Activated CD4-positive, alpha-beta memory T cell treated with anti-CD3 and anti-CD28 coated beads, Interleukin-2, amount 10 ng/mL, durations not matched to agents 7 days and 5 days (primary cell): ENCODE data around the gene NADSYN1. TPM values are rescaled to one million over a fixed set of nuclear protein-coding genes. Genes with fewer than 3 reads are reported as not detected.

ENCODE experiments used
- CTCF ChIA-PET: fragments of 350-600 bp; sonication (Branson Sonifier 250); formaldehyde crosslinking; loops from one replicate; lab custom pipeline; 2021; ENCODE audit warnings: antibody characterized with exemption, inconsistent platforms; lab: Charles Lee
- POLR2A ChIA-PET: fragments of 350-600 bp; sonication (Branson Sonifier 250); formaldehyde crosslinking; loops from one replicate; lab custom pipeline; 2021; ENCODE audit warnings: antibody characterized with exemption; lab: Charles Lee
- DNase-seq: peaks from one replicate; pipeline ENCODE4 v3.0.0-alpha.2; 2020
- H3K27ac Mint-ChIP-seq: one replicate; pipeline ENCODE4 v1.8.0; 2021; ENCODE audit warnings: mild to moderate bottlenecking, mixed read lengths
- H3K27me3 Mint-ChIP-seq: one replicate; pipeline ENCODE4 v1.8.0; 2021; ENCODE audit warnings: mixed read lengths
- H3K36me3 Mint-ChIP-seq: one replicate; pipeline ENCODE4 v1.8.0; 2021; ENCODE audit warnings: low read depth, mixed read lengths
- H3K4me1 Mint-ChIP-seq: one replicate; pipeline ENCODE4 v1.8.0; 2021; ENCODE audit warnings: mixed read lengths
- H3K4me3 Mint-ChIP-seq: one replicate; pipeline ENCODE4 v1.8.0; 2021; ENCODE audit warnings: mild to moderate bottlenecking, mixed read lengths
- H3K9me3 Mint-ChIP-seq: one replicate; pipeline ENCODE4 v1.8.0; 2021; ENCODE audit warnings: mixed read lengths
- total RNA-seq, 2 experiments: library from RNA; stranded (reverse); gene quantifications; one replicate each; pipeline ENCODE4 v1.2.3, GENCODE V29; 2021

The NADSYN1 gene
- total RNA-seq, 2 experiments from 2014 or later: 141 to 142 TPM

GRCh38 chr11:71448257-71449171 lies 4.5 kb upstream of the NADSYN1 start, which contains the start of gene DHCR7:
Gene DHCR7 (minus strand): TSS chr11:71448393. CDS start chr11:71444952, 3,441 bp downstream.
- Mint-ChIP-seq H3K4me1 (peaks cover 54% of the 10 kb centered on the region), H3K4me3 (peak within 1 kb of the TSS; percentile 85), H3K9me3 (peaks cover 2% of the 10 kb centered on the region), H3K27me3 (no peaks in the 10 kb centered on the region), H3K27ac (peak within 1 kb of the TSS; percentile 74), H3K36me3 (peaks cover 39% of the 10 kb centered on the region)
- POLR2A ChIA-PET: no interaction called here
- CTCF ChIA-PET: no interaction called here
- DNase-seq: peak; percentile 95

GRCh38 chr11:71449596-71449995 lies 3.4 kb upstream of the NADSYN1 start:
- no peak for DNase-seq
- Mint-ChIP-seq H3K27me3 (no peaks in the 10 kb centered on the region), H3K36me3 (peaks cover 33% of the 10 kb centered on the region), H3K9me3 (peaks cover 2% of the 10 kb centered on the region), H3K27ac (peak overlapping the region; percentile 74), H3K4me1 (peaks cover 65% of the 10 kb centered on the region), H3K4me3 (peak overlapping the region; percentile 85)
- POLR2A ChIA-PET: no interaction called here
- CTCF ChIA-PET: no interaction called here

GRCh38 chr11:71450507-71450906 lies 2.5 kb upstream of the NADSYN1 start:
- Mint-ChIP-seq H3K36me3 (peaks cover 34% of the 10 kb centered on the region), H3K4me1 (peaks cover 72% of the 10 kb centered on the region), H3K9me3 (peaks cover 2% of the 10 kb centered on the region), H3K27me3 (no peaks in the 10 kb centered on the region), H3K4me3 (peak overlapping the region; percentile 5), H3K27ac (no peak overlapping the region)
- no peak for DNase-seq
- POLR2A ChIA-PET: no interaction called here
- CTCF ChIA-PET: no interaction called here

GRCh38 chr11:71450939-71451338 lies 2.1 kb upstream of the NADSYN1 start:
- peaks cover 75% of the 10 kb centered on the region for H3K4me1 Mint-ChIP-seq
- ChIA-PET POLR2A (no interaction called here), CTCF (no interaction called here)
- H3K27me3 Mint-ChIP-seq: no peaks in the 10 kb centered on the region
- H3K27ac Mint-ChIP-seq: peak overlapping the region; percentile 93
- H3K4me3 Mint-ChIP-seq: peak overlapping the region; percentile 5
- peaks cover under 1% of the 10 kb centered on the region for H3K9me3 Mint-ChIP-seq
- DNase-seq: no peak
- peaks cover 34% of the 10 kb centered on the region for H3K36me3 Mint-ChIP-seq

GRCh38 chr11:71451596-71452198 lies 1.3 kb upstream of the NADSYN1 start:
- H3K4me3 Mint-ChIP-seq: peak overlapping the region; percentile 94
- no peaks in the 10 kb centered on the region for H3K27me3 Mint-ChIP-seq
- no peaks in the 10 kb centered on the region for H3K9me3 Mint-ChIP-seq
- peaks cover 34% of the 10 kb centered on the region for H3K36me3 Mint-ChIP-seq
- peak overlapping the region; percentile 93 for H3K27ac Mint-ChIP-seq
- H3K4me1 Mint-ChIP-seq: peaks cover 73% of the 10 kb centered on the region
- CTCF ChIA-PET: no interaction called here
- no peak for DNase-seq
- POLR2A ChIA-PET: interaction anchor here (1.5 kb wide), 1 partner anchor 9 kb away, joined by 3 read pairs; no protein-coding TSS in a partner anchor

- H3K4me3 Mint-ChIP-seq: peak overlapping the region; percentile 94
- no peaks in the 10 kb centered on the region for H3K9me3 Mint-ChIP-seq
- ChIA-PET CTCF (no interaction called here), POLR2A (interaction anchor here (0.6 to 1.5 kb wide), 6 partner anchors 8 to 588 kb away, joined by 3 to 5 read pairs (median 4); partner anchors contain the start of gene XNDC1N)
- no peaks in the 10 kb centered on the region for H3K27me3 Mint-ChIP-seq
- peaks cover 35% of the 10 kb centered on the region for H3K36me3 Mint-ChIP-seq
- DNase-seq: peak; percentile 73
- H3K4me1 Mint-ChIP-seq: peaks cover 66% of the 10 kb centered on the region
- H3K27ac Mint-ChIP-seq: peak overlapping the region; percentile 93
Observed at GRCh38 chr11:71452199-71453036, 585 bp upstream of the NADSYN1 start.

GRCh38 chr11:71453918-71454304 lies 908 bp downstream of the NADSYN1 start:
- Mint-ChIP-seq H3K27ac (peak overlapping the region; percentile 79), H3K4me1 (peaks cover 67% of the 10 kb centered on the region), H3K4me3 (peak overlapping the region; percentile 94), H3K27me3 (no peaks in the 10 kb centered on the region), H3K36me3 (peaks cover 42% of the 10 kb centered on the region), H3K9me3 (no peaks in the 10 kb centered on the region)
- POLR2A ChIA-PET: interaction anchor here (1.2 kb wide), 1 partner anchor 10 kb away, joined by 4 read pairs; no protein-coding TSS in a partner anchor
- DNase-seq: no peak
- CTCF ChIA-PET: no interaction called here

- H3K4me1 Mint-ChIP-seq: peaks cover 62% of the 10 kb centered on the region
- ChIA-PET POLR2A (interaction anchor here (1.2 kb wide), 1 partner anchor 10 kb away, joined by 4 read pairs; no protein-coding TSS in a partner anchor), CTCF (no interaction called here)
- DNase-seq: peak; percentile 25
- peak overlapping the region; percentile 94 for H3K4me3 Mint-ChIP-seq
- H3K27me3 Mint-ChIP-seq: no peaks in the 10 kb centered on the region
- H3K27ac Mint-ChIP-seq: peak overlapping the region; percentile 72
- H3K9me3 Mint-ChIP-seq: no peaks in the 10 kb centered on the region
- peaks cover 46% of the 10 kb centered on the region for H3K36me3 Mint-ChIP-seq
Observed at GRCh38 chr11:71454470-71455113, 1.6 kb downstream of the NADSYN1 start.

- DNase-seq: no peak
- H3K9me3 Mint-ChIP-seq: no peaks in the 10 kb centered on the region
- no peak overlapping the region for H3K4me3 Mint-ChIP-seq
- ChIA-PET POLR2A (no interaction called here), CTCF (no interaction called here)
- no peaks in the 10 kb centered on the region for H3K27me3 Mint-ChIP-seq
- H3K27ac Mint-ChIP-seq: no peak overlapping the region
- peaks cover 62% of the 10 kb centered on the region for H3K36me3 Mint-ChIP-seq
- H3K4me1 Mint-ChIP-seq: peaks cover 47% of the 10 kb centered on the region
Observed at GRCh38 chr11:71456294-71456693, 3.3 kb downstream of the NADSYN1 start.

GRCh38 chr11:71456831-71457230 lies 3.8 kb downstream of the NADSYN1 start:
- Mint-ChIP-seq H3K4me3 (no peak overlapping the region), H3K27me3 (no peaks in the 10 kb centered on the region), H3K36me3 (peaks cover 65% of the 10 kb centered on the region), H3K9me3 (no peaks in the 10 kb centered on the region), H3K27ac (no peak overlapping the region), H3K4me1 (peaks cover 41% of the 10 kb centered on the region)
- ChIA-PET POLR2A (no interaction called here), CTCF (no interaction called here)
- DNase-seq: no peak

- ChIA-PET CTCF (no interaction called here), POLR2A (interaction anchor here (0.9 kb wide), 1 partner anchor 12 kb away, joined by 3 read pairs; no protein-coding TSS in a partner anchor)
- Mint-ChIP-seq H3K36me3 (peaks cover 75% of the 10 kb centered on the region), H3K4me3 (no peak overlapping the region), H3K9me3 (no peaks in the 10 kb centered on the region), H3K27me3 (no peaks in the 10 kb centered on the region), H3K27ac (peak overlapping the region; percentile 19), H3K4me1 (peaks cover 35% of the 10 kb centered on the region)
- DNase-seq: no peak
Observed at GRCh38 chr11:71458146-71459070, 5.4 kb downstream of the NADSYN1 start.
